Fibroblast of lung (primary cell): ENCODE measurements around the gene NUP155. TPM values are rescaled to one million over a fixed set of nuclear protein-coding genes. Genes with fewer than 3 reads are reported as not detected.
"Not testable (repeated sequence)": the region's sequence is repeated elsewhere in the genome, so short reads cannot be mapped to it uniquely, and the experiment has no call there.

Experiments
- DNase-seq, 2 donors: peaks; one replicate each; pipeline versions ENCODE4 v3.0.0 to v3.0.0-alpha.2; 2010; ENCODE audit warnings: low read depth in 2 of 2
- H2AFZ ChIP-seq: 2 replicates; pipeline ENCODE4 v1.5.1; 2012; ENCODE audit warnings: low read length, control low read depth, inconsistent platforms
- H3K27ac ChIP-seq: 2 replicates; pipeline ENCODE4 v1.5.1; 2011; ENCODE audit warnings: low read length, control low read depth; ENCODE audit not compliant: insufficient read depth
- H3K27me3 ChIP-seq: 2 replicates; pipeline ENCODE4 v1.5.1; 2011; ENCODE audit warnings: mild to moderate bottlenecking, low read length; ENCODE audit not compliant: control insufficient read depth, insufficient read depth
- H3K36me3 ChIP-seq: 2 replicates; pipeline ENCODE4 v1.5.1; 2011; ENCODE audit warnings: low read length; ENCODE audit not compliant: control insufficient read depth, insufficient read depth
- H3K4me1 ChIP-seq: 2 replicates; pipeline ENCODE4 v1.5.1; 2011; ENCODE audit warnings: low read length; ENCODE audit not compliant: control insufficient read depth, insufficient read depth; ENCODE audit errors: extremely low read depth
- H3K4me2 ChIP-seq: 2 replicates; pipeline ENCODE4 v1.5.1; 2011; ENCODE audit warnings: low read length, control low read depth; ENCODE audit not compliant: insufficient read depth; ENCODE audit errors: extremely low read depth
- H3K4me3 ChIP-seq, 4 experiments: fragments of 200-600 bp in 1 of 4; sonication (generic) in 1 of 4; replicated peaks in 1 of 4; 2 replicates each; pipeline ENCODE4 v1.5.1; 2011 to 2016; ENCODE audit warnings: low read length in 4 of 4, low read depth in 3 of 4, mild to moderate bottlenecking in 3 of 4, control low read depth in 2 of 4, inconsistent platforms in 1 of 4, mixed read lengths in 1 of 4; ENCODE audit not compliant: insufficient read depth in 1 of 4; ENCODE audit errors: control extremely low read depth in 1 of 4
- H3K79me2 ChIP-seq: 2 replicates; pipeline ENCODE4 v1.5.1; 2012; ENCODE audit warnings: mild to moderate bottlenecking, low read length, inconsistent platforms; ENCODE audit not compliant: control insufficient read depth, insufficient read depth
- H3K9ac ChIP-seq: 2 replicates; pipeline ENCODE4 v1.5.1; 2011; ENCODE audit warnings: mild to moderate bottlenecking, low read length, control low read depth; ENCODE audit not compliant: insufficient read depth
- H3K9me3 ChIP-seq: 2 replicates; pipeline ENCODE4 v1.5.1; 2012; ENCODE audit warnings: low read depth, low read length; ENCODE audit not compliant: control insufficient read depth, insufficient read depth
- H4K20me1 ChIP-seq: 2 replicates; pipeline ENCODE4 v1.5.1; 2011; ENCODE audit warnings: low read length; ENCODE audit not compliant: control insufficient read depth, insufficient read depth; ENCODE audit errors: extremely low read depth
- CTCF ChIP-seq, 2 donors: IDR thresholded peaks in 1 of 2; conservative IDR thresholded peaks in 1 of 2; 1 replicate in 1 of 2; 2 replicates in 1 of 2; pipeline ENCODE4 v1.5.1; 2011 to 2012; ENCODE audit warnings: low read length in 2 of 2, control low read depth in 1 of 2, inconsistent platforms in 1 of 2, low read depth in 1 of 2, mild to moderate bottlenecking in 1 of 2
- EZH2 ChIP-seq: IDR thresholded peaks from 2 replicates; pipeline ENCODE4 v1.5.1; 2012; ENCODE audit warnings: low read length, control low read depth, mild to moderate bottlenecking; ENCODE audit errors: missing control alignments
- polyA plus RNA-seq, 2 donors: library from polyadenylated mRNA; depleted of rRNA in 1 of 2; stranded (reverse) in 1 of 2; unstranded in 1 of 2; fragments of >200 nt; gene quantifications; 2 replicates each; pipeline ENCODE4 v1.2.1, GENCODE V29; 2011 to 2012; ENCODE audit warnings: missing spikeins in 1 of 2
- total RNA-seq: library from RNA; depleted of rRNA; stranded (reverse); fragments of >200 nt; gene quantifications from 2 replicates; pipeline ENCODE4 v1.2.1, GENCODE V29; 2014

The NUP155 gene
- total and polyA plus RNA-seq, 2 donors (not counting 1 experiment from before 2014, with no cell fraction given), result 16.6 to 26.3 TPM

DNA sequence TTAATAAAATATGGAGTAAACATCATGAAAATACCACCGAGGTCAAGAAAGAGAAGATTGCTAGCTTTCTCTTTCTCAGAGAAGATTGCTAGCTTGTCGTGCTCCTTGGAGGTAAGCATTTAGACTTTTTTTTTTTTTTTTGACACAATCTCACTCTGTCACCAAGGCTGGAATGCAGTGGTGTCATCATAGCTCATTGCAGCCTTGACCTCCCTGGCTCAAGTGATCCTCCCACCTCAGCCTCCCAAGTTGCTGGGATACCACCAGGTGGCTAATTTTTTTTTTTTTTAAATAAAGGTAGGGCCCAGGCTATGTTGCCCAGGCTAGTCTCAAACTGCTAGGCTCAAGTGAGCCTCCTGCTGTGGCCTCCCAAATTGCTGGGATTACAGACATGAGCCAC lies 95.4 kb downstream of the NUP155 start:
- Histone ChIP-seq H3K4me1 (no peaks in the 10 kb centered on the region), H3K27me3 (no peaks in the 10 kb centered on the region), H3K4me2 (no peak overlapping the region), H3K4me3 (no peak overlapping the region), H3K9me3 (no peaks in the 10 kb centered on the region), H4K20me1 (no peaks in the 10 kb centered on the region), H3K36me3 (no peaks in the 10 kb centered on the region), H3K9ac (no peak overlapping the region), H2AFZ (no peak overlapping the region), H3K27ac (no peak overlapping the region), H3K79me2 (no peaks in the 10 kb centered on the region)
- DNase-seq, result no peak
- no peak for TF ChIP-seq EZH2
- no peak for TF ChIP-seq CTCF (conservative IDR thresholded peaks at IDR 0.05 in 1 of 2, IDR thresholded peaks at IDR 0.05 in 1 of 2; ENCODE audit: low read depth in 1 of 2, low read length in 2 of 2)

DNA sequence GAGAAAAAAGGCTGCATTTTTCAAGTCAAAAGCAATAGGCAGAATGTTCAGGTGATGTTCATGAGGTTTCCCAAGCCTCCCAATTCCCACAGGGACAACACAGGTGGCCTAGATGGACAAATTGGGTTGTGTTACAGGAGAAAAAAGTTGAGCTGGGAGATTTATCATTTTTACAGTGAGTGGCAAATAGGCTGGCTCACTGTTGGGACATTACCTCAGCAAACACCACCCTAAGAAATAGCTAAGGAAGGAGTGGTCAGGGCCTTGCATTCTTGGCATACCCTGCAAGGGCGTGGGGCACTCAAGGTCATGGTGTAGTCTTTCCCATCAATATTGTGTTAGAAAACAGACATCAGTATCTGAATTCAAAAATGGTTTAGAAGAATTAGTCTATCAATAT lies 98.4 kb downstream of the NUP155 start:
- Histone ChIP-seq H2AFZ (no peak overlapping the region), H3K27me3 (no peaks in the 10 kb centered on the region), H3K79me2 (no peaks in the 10 kb centered on the region), H4K20me1 (no peaks in the 10 kb centered on the region), H3K36me3 (no peaks in the 10 kb centered on the region), H3K9me3 (no peaks in the 10 kb centered on the region), H3K27ac (no peak overlapping the region), H3K4me2 (no peak overlapping the region), H3K4me3 (no peak overlapping the region), H3K9ac (no peak overlapping the region), H3K4me1 (no peaks in the 10 kb centered on the region)
- DNase-seq, result peak in 1 of 2 donors; percentile 72
- TF ChIP-seq CTCF (conservative IDR thresholded peaks at IDR 0.05 in 1 of 2, IDR thresholded peaks at IDR 0.05 in 1 of 2; ENCODE audit: low read depth in 1 of 2, low read length in 2 of 2), result no peak
- TF ChIP-seq EZH2, result no peak

DNA sequence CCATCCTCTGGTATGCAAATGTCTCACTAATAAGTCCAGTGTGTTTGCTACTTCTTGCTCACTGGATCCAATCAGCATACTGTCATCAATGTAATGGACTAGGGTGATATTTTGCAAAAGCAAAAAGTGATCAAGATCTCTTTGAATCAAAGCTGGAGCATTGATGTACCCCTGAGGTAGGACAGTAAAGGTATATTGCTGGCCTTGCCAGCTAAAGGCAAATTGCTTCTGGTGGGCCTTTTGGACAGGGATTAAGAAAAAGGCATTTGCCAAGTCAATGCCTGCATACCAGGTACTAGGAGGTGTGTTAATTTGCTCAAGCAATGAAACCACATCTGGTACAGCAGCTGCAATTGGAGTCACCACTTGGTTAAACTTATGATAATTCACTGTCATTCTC lies 102.8 kb downstream of the NUP155 start:
- H4K20me1 ChIP-seq, H3K79me2 ChIP-seq, DNase-seq, H3K4me3 ChIP-seq, H3K4me1 ChIP-seq, H3K36me3 ChIP-seq, H3K4me2 ChIP-seq, H3K9me3 ChIP-seq, H3K9ac ChIP-seq, H3K27ac ChIP-seq, H2AFZ ChIP-seq, H3K27me3 ChIP-seq: not testable (repeated sequence)
